Activated CD8-positive, alpha-beta memory T cell treated with anti-CD3 and anti-CD28 coated beads for 24 hours (primary cell): ENCODE results near the gene IGF1R.
"Not testable (repeated sequence)": the region's sequence is repeated elsewhere in the genome, so short reads cannot be mapped to it uniquely, and the experiment has no call there.

Source experiments
- DNase-seq: peaks from one replicate; pipeline ENCODE4 v3.0.0-alpha.2; 2020

The IGF1R gene

GRCh38 chr15:98953968-98954367 is 305.6 kb downstream of the IGF1R start:
- DNase-seq, result no peak

DNA sequence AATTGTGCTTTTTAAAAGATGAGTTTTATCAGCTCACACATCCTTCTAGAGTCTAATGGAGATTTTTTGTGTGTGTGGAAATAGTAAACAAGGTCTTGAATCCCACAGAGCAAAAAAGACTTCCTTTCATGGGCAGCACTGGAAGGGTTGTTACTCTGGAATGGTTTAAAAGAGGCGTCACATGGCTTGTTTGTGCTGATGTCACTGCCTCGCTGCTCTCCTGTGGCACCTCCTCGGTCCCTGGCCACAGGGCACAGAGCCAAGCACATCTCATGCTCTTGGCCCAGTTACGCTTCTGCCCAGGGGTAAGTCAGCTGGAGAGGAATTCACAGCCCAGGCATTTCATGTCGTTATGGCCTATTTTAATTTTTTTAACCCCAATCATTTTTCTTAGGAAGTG is 306.1 kb downstream of the IGF1R start:
- no peak for DNase-seq

GRCh38 chr15:98955331-98955730 is 307.0 kb downstream of the IGF1R start:
- no peak for DNase-seq

DNA sequence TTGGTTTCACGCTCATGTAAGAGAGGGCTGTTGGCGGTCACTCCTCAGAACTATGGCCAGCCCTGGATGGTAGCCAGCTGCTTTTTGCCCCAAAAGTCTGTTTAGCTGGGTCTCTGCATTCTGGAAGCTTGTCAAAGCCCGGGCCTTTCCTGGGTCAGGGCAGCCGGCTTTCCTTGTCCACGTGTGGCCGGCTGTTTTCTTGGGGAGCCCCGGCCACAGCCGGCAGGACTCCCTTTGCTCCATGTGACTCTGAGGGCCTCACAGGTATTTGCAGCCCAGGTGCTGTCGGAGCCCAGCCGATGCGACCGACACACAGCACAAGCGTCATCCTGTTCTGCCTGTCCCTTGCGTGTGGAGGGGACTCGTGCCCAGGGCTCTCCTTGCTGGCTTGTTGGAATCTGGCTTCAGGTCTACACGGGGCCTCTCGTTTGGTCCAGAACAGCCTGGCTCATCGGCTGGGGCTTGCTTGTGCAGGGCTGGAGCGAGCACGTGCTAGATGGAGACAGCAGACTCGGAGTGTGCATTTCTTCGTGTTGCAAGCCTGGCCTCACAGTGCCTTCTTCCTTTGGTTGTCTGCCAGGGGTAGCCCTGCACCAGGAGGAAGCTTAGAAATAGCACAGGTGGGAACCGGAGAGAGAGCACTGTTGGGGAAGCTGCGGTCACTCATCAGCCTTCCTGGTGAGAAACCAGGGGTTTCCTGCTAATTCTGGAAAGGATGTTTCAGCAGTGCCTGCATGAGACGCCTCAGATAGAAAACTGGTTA is 307.8 kb downstream of the IGF1R start:
- no peak for DNase-seq

DNA sequence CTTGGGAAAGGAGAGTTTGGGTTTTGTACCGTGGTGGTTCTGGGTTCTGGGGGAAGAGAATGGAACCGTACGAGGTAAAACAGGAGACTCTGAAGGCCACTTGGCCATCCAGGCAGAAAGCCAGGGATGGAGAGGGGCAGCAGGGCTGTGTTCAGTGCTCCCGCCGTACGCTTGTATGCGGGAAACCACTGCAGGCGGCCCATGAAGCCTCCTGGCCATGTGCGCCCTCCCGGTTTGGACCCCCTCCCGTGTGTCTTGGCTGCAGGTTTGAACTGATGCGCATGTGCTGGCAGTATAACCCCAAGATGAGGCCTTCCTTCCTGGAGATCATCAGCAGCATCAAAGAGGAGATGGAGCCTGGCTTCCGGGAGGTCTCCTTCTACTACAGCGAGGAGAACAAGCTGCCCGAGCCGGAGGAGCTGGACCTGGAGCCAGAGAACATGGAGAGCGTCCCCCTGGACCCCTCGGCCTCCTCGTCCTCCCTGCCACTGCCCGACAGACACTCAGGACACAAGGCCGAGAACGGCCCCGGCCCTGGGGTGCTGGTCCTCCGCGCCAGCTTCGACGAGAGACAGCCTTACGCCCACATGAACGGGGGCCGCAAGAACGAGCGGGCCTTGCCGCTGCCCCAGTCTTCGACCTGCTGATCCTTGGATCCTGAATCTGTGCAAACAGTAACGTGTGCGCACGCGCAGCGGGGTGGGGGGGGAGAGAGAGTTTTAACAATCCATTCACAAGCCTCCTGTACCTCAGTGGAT is 308.6 kb downstream of the IGF1R start:
- DNase-seq, result no peak

- no peak for DNase-seq
Measured at GRCh38 chr15:98957655-98958054, 309.3 kb downstream of the IGF1R start.

DNA sequence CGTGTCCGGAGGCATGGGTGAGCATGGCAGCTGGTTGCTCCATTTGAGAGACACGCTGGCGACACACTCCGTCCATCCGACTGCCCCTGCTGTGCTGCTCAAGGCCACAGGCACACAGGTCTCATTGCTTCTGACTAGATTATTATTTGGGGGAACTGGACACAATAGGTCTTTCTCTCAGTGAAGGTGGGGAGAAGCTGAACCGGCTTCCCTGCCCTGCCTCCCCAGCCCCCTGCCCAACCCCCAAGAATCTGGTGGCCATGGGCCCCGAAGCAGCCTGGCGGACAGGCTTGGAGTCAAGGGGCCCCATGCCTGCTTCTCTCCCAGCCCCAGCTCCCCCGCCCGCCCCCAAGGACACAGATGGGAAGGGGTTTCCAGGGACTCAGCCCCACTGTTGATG is 309.7 kb downstream of the IGF1R start:
- DNase-seq, result no peak

- no peak for DNase-seq
Measured at GRCh38 chr15:98958918-98959639, 310.7 kb downstream of the IGF1R start.

- DNase-seq, result no peak
Measured at GRCh38 chr15:98959640-98960007, 311.3 kb downstream of the IGF1R start.

GRCh38 chr15:98960555-98961050 is 312.3 kb downstream of the IGF1R start:
- no peak for DNase-seq

DNA sequence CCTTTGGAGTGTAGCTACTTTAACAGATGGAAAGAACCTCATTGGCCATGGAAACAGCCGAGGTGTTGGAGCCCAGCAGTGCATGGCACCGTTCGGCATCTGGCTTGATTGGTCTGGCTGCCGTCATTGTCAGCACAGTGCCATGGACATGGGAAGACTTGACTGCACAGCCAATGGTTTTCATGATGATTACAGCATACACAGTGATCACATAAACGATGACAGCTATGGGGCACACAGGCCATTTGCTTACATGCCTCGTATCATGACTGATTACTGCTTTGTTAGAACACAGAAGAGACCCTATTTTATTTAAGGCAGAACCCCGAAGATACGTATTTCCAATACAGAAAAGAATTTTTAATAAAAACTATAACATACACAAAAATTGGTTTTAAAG is 315.1 kb downstream of the IGF1R start:
- DNase-seq, result no peak

DNA sequence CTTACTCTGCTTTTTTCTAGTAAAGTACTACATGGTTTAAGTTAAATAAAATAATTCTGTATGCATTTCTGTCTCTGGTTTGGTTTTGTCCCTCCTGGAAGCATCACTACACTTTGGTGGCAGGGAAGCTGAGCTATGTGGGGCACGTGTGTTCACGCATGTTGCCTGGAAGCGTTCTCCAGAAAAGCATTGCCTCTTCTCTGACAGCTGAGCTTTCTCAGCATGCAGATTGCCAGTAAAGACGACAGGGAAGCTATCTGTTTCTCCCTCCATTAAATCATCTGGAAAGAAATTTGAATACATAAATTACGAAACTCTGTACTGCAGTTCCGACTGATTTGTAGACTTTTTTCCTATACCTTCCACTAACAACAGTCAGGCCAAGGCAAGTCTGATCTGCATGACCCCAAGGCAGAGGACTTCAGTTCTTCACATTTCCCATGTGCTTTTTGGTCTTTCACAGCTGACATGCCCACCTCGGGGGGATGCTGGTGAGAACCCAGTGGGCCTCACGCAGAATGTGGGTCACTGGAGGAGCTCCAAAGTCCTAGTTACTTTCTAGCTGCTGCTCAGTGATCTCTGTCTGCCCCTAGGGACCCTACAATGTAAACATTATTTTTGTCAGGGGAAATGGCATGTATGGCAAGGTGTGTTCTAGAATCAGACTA is 316.3 kb downstream of the IGF1R start:
- DNase-seq, result no peak

DNA sequence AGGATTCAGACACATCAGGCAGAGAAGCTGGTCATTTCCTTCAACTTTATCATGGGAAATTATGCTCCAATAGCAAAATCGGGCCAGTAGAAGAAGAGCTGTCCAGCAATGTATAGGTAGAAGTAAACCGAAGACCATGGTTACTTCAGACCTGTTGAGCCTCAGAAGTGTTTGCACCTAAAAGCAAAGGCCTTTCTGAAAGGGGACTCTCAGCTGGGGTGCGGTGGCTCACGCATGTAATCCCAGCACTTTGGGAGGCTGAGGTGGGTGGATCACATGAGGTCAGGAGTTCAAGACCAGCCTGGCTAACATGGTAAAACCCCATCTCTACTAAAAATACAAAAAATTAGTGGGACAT is 316.8 kb downstream of the IGF1R start:
- not testable (repeated sequence) for DNase-seq

- no peak for DNase-seq
Measured at GRCh38 chr15:98965597-98965996, 317.3 kb downstream of the IGF1R start.

DNA sequence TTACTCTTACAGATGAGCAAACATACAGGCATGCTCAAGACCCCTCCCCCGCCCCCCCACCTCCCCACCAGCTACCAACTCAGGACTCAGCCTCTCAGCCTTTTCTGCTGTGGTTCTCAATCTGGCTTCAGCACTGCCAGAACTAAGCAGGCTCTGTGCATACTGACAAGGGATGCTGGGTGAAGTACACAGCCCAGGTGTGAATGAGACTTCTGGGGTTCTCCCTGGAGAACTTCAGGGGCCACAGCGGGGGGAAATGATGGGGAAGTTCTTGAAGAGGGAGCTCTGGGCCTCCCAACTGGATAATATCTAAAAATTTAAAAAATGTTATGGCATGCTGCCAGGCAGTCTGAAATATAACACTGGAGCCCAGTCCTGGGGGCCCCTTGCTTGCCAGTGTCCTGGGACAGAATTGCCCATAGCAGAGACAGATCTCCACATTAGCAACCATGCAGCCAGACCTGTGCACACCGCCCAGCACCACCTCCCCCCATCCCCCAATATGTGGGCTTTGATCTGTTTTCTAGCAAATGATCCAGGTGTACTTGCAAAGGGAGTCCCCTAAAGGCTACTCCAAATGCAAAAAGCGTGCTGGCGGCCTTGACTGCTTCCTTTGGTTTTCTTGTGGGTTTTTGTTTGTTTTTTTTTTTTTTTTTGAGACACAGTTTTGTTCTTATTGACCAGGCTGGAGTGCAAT is 317.9 kb downstream of the IGF1R start:
- peak; percentile 45 for DNase-seq

GRCh38 chr15:98967096-98967495 is 318.8 kb downstream of the IGF1R start:
- no peak for DNase-seq

GRCh38 chr15:98967916-98968315 is 319.6 kb downstream of the IGF1R start:
- no peak for DNase-seq

- DNase-seq, result no peak
Measured at GRCh38 chr15:98968576-98968975, 320.2 kb downstream of the IGF1R start.

- no peak for DNase-seq
Measured at GRCh38 chr15:98969126-98969735, 320.9 kb downstream of the IGF1R start.

- DNase-seq, result no peak
Measured at GRCh38 chr15:98970799-98971198, 322.5 kb downstream of the IGF1R start.

DNA sequence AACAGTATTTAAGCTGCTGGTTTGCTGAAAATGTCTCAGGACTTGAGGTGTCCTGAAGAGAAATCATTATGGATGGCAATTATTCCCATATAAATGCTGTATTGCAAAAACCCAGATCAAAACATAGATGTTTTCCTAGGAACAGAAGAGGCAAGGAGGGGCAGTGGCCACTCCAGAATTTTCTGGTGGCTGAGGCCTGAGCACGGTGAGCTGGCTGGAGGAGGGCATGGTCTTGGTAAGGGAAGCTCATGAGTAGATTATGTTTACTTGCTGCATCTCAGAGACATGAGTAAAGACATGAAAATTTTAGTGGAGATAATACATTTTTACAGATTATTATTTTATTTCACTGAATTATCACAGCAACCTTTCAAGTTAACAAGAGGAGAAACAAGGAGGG is 328.2 kb downstream of the IGF1R start:
- no peak for DNase-seq

- DNase-seq, result no peak
Measured at GRCh38 chr15:98977441-98977840, 329.1 kb downstream of the IGF1R start.
